Activated CD8-positive, alpha-beta memory T cell treated with anti-CD3 and anti-CD28 coated beads for 4 hours (primary cell): ENCODE data around the gene ALK.
"Not testable (repeated sequence)": the region's sequence is repeated elsewhere in the genome, so short reads cannot be mapped to it uniquely, and the experiment has no call there.

Experiments
- DNase-seq, 2 donors: peaks; one replicate each; pipeline ENCODE4 v3.0.0-alpha.2; 2020; ENCODE audit warnings: low read depth in 2 of 2

The ALK gene

DNA sequence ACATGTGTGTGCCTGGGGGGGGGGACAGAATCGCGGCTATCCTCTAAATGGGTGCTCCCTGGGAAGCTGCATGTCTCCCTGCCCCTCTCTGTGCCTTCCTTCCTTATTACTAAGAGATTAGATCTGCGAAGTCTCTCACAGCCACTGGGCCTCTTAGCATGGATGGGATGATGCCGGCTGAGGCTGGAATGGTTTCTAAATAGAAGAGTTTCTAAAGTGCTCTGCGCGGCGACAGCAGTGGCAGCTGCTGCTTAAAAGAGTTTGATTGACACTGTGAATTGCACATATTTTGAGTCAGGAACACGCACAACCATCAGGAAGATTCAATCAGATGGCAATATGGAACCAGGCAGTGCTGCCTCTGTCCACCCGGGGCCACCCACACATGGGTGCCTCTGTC, 642.4 kb downstream of the ALK start:
- DNase-seq, result no peak

DNA sequence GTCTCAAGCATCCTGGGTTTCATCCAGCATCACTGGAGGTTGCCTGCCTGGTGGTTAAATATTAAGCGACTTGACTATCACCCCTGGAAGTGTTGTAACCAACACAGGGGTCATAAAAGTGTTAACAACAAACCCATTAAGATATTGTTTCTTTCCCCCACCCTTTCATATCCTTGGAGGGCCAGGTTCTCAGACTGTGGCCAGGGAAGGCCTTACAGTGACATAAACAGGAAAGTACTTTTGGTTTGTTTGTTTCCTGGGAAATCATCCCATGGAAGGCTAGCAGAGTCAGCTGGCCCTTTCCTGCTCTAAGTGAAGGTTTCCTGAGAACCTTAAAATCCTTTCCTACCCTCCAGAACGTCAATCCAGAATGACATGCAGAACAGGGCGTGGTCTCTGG, 645.2 kb downstream of the ALK start:
- no peak for DNase-seq

DNA sequence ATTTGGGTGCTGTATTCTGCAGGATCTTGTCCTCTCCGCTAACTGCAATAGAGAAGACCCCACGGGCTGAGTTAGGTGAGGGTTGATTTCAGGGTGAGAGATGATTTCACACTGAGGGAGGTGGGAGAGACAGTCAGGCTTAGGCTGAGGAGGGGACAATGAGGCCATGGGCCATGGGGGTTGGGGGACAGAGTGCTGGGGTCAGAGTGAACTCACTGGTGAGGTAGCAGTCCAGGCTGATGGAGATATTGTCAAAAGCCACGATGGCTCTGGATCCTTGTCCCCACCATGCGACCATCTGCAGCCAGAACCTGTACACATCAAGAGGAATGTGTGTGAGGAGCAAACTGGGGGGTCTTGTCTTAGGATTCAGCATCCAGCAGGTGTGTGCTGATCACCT, 646.2 kb downstream of the ALK start:
- no peak for DNase-seq

DNA sequence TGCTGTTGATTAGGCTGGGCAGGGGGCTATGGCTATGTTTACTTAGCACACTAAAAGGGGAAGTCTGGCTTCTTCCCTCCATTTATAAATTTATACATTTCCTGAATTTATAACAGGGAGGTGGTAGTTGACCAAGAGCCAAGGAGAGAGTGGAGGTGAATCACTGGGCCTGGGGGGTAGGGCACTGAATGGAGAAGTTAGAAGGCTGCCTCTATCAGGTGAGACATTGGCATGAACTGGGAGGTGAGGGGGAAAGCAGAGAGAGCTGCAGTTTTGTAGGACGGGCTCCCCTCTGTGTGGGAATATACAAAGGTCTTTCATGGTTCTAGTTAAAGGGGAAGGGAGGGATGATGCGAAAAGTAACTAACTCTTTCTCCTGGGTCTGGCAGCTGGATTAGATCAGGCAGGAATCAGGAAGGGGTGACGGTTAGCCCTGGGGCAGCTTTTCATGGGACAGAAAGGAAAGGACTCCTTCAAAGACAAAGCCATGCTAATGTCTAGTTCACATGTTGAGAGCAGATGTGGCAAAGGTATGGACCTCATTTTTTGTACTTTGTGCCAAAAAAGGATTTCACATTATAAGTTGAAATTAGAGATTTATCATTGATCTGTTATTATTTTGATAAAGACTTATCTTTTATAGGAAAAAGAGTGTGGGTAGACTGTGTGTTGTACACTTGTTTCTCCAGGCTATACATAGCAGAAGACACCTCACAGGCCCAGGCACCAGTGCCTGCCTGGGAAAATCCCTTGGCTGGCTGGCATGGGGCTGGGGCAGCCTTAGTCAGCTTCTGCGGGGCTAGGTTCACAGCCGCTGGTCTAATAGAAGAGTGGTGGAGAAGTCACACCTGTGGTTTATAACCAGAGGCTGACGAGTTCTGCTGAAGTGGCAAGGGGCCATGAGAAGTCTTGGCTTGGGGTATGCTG, 647.4 kb downstream of the ALK start:
- DNase-seq, result no peak

DNA sequence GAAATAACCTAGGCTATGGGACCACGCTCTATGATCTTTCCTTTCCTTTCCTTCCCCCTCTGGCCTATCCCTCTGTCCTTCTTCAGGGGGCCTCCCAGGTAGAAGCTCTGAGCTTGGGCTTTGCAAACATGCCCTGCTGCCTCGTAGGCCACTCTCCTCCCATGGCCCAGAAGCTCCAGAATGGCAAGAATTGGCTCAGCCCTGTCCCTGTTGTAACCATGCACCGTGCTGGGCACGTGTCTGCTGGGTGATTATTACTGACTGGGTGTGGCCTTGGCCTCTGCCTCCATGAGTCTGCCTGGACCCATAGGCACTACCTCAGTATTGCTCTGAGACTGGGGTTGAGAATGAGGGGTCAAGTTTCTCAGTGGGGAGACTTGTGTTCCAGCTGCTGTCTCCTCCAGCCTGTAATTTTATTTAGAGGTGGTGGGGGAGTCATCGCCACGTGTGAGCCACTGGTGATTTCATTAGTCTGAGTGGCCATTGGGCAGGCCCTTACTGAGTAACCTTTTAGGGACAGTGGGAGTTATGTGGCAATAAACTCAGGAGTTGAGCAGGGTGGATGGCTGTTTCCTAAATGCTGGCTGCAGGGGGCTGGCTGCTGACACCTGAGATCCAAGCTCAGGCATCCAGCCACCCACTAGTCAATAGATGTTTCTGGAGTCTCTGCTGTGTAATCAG, 648.2 kb downstream of the ALK start:
- DNase-seq, result no peak

DNA sequence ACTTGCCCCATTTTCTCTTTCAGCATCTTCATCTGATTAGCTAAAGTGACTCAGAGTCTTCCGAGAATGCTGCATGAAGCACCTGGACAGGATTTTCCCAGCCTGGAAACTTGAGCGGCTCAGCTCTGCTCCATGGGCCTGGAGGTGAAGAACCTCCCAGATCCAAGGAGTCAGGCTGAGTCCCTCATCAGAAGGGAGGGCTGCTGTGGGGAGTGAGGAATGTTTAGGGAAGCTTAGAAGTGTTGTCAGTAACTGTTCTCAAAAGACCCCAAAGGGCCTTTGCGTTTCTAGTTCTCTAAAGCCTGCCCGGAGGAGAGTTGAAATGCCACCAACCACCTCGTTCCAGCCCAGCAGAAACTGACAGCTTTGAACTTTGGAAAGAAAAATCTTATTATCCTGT, 649.1 kb downstream of the ALK start:
- DNase-seq, result no peak

DNA sequence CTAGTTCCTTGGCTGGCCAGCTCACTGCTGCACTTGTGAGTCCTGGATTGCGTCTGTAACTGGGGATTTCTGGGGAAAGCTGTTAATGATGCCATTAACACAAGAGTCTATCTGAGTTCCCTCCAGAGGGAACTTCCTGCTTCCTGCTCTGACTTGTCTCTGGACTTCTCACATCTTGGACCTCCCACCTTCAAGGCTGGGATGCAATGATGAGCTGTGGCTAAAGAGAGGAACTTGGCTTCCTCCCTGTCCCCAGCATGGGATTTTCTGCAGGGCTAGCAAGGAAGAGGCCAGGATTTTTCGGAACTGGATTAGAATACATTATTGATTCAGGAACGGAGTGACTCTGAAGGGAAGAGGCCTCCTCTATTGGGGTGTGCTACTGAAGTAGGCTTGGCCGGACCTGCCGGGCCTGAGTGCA, 650.7 kb downstream of the ALK start:
- DNase-seq, result no peak

DNA sequence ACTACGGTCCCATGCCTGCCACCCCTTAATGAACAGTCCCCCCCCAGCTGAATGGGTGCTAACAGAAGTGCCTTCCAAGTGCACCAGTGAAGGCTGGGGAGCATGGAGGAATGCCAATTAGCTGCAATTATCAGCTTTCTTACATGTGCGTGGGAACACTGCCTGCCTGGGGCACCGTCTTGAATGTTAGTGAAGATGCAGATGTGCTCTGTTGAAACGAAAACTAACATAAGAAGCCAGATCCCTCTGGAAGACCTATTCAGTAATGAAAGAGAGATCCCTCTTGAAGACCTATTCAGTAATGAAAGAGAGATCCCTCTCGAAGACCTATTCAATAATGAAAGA, 651.6 kb downstream of the ALK start:
- no peak for DNase-seq

DNA sequence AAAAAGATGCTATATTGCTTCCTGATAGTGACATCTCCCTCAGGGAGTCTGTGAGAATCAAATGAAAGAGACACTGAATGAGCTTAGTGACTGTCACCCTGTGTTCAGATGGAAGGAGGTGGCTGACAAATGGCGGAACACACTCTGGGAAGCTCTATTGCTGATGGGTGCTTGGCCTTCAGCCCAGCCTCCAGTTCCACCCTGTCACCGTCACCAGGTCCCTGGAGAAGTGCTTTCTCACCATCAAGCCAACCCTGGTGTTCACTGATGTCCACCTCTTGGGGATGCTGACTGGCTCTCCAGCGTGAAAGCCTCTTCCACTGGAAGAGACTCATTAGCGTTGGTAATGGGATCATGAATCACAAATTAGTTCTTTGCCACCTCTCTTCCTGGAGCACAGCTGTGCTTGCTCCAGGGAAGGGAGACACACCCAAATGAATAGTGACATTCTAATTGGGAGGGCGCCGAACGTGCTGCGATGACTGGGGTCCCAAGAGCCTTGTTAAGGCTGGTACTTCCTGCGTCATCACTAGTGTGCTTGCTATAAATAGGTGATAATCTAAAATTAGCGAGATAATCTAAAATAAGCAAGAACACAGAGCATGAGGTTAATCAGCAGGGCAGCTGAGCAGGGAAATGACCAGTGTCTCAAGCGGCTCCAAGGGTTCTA, 652.2 kb downstream of the ALK start:
- no peak for DNase-seq

DNA sequence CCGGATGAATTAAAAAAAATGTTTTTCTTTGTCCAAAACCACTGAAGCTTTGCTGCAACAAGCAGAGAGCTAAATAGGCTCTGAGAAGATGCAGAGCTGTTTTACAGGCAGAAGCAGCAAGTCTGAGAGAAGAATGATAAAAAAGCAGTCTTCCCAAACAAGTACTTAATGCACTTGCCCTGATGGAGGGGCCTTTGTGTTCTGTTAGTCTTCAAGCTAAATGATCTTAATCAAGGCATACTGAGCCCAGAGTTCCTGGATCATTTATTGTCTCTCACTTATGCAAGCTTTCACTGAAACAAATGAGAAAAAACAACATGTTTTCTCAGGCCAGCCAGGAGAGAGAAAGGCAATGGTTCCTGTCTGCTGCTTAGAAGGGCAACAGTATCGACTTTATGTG, 653.7 kb downstream of the ALK start:
- DNase-seq, result no peak

DNA sequence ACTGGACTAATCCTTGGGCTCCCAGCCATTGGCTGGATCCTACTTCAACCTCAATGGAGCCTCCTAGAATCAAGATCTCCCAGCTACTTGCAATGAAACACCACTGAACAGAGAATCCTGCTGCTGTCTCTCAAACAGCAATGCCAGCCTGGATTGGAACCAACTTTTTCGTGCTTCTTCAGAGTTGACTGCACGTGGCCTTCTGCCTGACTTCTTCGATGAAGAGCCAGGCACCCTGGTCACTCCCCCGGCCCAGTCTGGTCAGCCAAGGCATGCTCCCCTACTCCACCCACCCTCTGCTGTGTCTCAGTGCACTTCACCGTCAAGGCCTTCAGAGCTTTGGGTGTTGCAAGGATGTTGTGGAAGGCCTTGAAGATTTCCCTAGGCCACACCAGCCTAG, 657.5 kb downstream of the ALK start:
- DNase-seq, result no peak

DNA sequence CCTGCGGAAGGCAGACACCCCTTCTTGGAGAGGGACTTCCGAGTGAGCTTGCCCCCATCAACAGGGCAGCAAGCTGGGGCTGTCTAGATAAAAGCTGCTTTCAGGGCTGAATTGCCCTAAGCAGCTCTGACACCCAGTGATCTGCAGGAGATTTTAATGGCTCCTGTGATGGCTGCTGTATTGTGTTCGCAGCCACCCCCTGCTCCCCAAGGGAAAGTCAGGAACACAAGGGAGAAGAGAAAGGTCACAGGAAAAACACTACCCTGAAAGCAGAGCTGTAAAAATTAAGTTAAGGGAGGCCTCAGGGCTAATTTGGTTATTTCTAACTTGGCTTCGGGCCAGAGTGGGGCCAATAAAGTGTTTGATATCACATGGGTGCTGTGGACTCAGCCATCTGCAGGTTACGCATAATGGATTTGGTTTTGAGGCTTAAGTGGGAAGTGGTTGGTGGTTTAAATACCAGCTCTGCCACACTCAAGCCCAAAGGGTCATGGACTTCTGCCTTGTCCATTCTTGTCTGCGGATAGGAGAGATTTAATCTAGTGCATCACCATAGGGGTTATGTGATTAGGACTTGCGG, 658.6 kb downstream of the ALK start:
- DNase-seq, result no peak

DNA sequence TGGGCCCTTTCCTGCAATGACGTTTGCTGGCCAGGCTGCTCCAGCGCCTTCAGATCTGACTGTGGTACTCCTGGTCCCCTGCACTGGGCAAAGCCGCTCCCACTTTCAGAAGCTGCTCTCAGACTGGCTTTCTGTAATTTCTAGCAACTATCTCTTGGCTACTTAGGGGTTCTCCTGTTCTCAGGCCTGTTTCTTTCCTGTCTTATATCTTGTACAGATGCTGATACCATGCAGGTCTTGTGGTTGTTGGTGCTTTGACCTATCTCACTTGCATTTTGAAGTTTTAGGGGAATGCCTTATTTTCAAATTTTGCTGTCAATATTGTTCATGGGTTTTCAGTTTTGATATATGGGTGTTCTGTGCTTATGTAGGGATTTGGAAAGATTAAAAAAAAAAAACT, 660.4 kb downstream of the ALK start:
- DNase-seq, result no peak

DNA sequence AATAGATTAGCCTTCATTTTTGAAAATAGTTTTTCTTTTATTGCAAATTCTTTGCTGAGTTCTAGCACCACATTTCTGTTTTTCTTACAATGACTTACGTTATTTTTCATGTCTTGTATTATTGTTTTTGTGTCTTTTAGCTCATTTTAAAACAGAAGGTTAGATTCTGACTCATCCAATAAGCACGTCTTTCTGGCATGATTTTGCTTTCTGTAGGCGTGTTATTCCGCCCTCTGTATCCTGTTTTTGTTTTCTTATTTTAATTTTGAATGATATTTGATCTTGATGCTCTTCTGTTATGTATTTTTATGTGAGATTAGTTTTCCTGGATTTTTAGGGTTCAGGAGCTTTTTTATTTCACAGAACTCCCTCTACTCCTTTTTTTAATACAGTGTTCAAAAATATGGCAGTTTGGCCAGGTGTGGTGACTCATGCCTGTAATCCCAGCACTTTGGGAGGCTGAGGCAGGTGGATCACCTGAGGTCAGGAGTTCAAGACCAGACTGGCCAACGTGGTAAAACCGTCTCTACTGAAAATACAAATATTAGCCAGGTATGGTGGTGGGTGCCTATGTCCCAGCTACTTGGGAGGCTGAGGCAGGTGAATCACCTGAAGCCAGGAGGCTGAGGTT, 661.1 kb downstream of the ALK start:
- no peak for DNase-seq

DNA sequence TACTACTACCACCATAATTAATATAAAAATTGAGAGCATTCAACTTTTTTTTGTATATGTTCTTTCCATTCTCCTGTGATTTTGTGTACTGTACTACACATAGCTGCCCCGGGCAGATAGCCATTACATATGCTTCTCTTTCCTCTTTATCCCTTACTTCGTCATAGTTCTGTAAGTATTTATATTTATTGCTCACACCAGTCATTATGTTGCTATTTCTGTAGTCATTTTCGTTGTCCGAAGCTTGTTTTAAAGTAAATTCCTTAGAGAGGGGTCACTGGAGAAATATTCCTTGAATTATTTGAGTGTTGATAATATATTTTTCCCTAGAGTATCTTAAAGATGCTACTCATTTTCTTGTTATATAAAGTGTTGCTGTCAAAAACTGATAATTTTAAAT, 662.2 kb downstream of the ALK start:
- DNase-seq, result no peak

DNA sequence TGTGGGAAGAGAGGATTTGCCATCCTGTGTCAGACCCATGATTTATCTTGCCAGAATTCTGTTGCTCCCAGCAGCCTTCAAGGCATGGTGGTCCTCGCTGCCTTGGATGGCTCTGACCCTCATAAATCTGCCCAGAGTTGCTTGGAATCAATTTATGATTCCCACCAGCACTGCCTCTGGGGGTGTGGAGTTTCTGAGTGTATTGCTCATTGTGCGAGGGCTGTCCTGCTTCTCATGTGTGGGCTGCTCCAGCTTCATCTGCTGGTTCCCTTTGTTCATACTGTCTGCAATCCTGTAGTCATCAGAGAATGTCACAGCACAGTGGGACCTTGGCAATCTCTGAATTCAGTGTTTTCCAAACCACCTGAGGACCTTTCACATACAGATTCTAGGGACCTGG, 666.4 kb downstream of the ALK start:
- no peak for DNase-seq

DNA sequence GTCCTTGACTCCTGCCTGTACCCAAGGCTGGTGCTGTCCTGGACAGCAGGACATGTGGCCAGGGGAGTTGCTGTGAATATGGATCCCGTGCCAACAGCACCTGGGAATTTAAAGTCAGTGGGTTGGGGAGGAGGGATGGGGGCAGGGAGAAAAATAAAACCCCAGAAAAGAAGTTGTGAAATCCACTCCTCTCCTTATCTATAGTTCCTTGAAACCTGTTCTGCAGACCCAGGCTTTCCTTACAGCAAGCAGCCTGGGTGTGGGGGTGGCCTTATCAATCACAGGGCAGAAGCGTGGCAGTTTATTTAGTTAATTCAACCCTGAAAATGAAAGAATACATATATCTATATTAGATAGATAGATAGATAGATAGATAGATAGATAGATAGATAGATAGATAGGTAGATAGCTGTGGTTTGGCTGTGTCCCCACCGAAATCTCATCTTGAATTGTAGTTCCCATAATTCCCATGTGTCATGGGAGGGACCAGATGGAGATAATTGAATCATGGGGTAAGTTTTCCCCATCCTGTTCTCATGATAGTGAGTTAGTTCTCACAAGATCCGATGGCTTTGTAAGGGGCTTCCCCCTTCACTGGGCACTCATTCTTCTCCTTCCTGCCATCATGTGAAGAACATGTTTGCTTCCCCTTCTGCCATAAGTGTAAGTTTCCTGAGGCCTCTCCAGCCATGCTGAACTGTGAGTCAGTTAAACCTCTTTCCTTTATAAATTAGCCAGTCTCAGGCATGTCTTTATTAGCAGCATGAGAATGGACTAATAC, 667.7 kb downstream of the ALK start:
- DNase-seq, result not testable (repeated sequence)

DNA sequence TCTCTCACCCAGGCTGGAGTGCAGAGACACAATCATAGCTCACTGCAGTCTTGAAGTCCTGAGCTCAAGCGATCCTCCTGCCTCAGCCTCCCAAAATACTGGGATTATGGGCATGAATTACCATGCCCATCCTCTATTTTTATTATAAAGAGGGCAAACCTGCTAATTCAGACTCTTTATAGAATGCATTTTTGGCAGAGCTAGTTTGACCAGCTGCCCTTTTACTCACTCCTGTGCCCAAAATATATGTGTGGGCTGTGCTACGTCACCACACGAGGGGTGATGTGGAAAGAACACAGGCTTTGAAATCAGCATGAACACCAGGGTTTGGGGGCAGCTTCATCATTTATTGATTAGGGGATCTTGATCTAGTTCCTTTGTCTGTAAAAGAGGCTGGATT, 668.4 kb downstream of the ALK start:
- DNase-seq, result no peak

DNA sequence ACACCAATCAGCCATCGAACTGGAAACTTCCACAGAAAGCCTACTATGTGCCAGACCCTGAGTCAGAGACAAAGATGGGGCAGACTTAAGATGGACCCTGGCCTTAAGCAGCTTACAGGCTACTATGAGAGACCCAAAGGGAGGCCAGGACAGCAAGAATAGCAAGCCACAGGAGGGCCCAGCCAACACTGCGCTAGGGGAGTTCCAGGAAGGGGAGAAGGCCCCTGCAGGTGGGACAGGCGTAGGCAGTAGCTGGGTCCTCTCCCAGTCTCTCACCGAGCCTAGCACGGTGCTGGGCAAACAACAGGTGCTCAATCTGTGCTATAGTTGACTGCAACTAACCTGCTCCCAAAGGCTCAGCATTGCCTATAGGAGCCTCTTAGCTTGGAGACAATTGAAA, 670.0 kb downstream of the ALK start:
- DNase-seq, result no peak

DNA sequence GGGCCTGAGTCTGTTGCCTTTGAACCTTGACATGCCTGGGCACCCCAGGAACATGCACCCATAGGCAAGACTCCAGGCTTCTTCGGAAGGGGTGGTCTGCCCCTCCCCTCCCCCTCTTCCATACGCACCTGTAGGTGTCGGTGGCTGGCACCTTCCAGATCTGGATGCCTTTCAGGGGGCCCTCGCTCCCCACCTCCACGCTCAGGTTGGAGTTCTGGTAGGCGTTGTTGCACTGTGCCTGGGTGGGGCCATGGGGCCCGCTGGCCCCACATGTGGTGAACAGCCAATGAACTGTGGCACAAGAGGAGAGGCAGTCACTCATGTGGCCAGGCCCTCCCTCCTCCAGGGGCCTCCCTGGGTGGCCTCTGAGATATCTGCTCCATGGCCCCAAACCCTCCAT, 670.4 kb downstream of the ALK start:
- DNase-seq, result no peak

DNA sequence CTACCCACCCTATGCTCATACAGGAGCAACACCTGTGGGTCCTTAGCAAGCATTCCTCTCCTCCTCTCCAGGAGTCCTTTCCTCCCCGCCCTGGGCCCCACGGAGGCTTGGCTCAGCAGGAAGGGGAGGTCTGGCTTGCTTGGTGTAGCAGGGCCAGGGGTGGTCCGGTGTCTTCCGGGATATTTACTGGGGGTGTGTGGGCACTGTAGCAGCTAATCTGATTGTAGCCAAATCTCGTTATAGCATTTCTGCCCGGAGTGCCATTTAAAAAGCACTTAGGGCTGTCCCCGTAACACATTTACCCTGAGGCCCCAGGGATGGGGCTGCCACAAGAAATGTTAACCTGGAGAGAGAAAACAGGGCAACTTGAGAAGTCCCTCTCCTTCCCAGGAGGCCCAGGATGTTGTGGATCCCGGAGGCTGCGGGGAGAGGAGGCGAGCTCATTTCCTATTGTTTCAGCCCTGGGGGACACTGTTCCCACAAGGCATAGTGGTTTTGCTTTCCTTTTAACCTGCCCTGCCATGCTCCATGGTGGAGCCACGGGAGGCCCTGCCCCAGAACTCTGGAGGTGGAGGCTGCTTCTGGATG, 671.6 kb downstream of the ALK start:
- no peak for DNase-seq
